Mononuclear cell (primary cell): Measurements from ENCODE around the gene FARS2. TPM values are rescaled to one million over a fixed set of nuclear protein-coding genes. Genes with fewer than 3 reads are reported as not detected.

Experiments
- H3K27me3 ChIP-seq: 2 replicates; pipeline ENCODE4 v1.6.0; 2011; ENCODE audit warnings: low read length, control low read depth; ENCODE audit not compliant: insufficient read depth
- H3K4me1 ChIP-seq: 2 replicates; pipeline ENCODE4 v1.5.1; 2011; ENCODE audit warnings: mild to moderate bottlenecking, low read length, control low read depth; ENCODE audit not compliant: insufficient read depth
- H3K4me3 ChIP-seq: 2 replicates; pipeline ENCODE4 v1.5.1; 2011; ENCODE audit warnings: mild to moderate bottlenecking, low read length, moderate library complexity
- H3K9me3 ChIP-seq: 2 replicates; pipeline ENCODE4 v1.5.1; 2011; ENCODE audit warnings: low read depth, mild to moderate bottlenecking, control low read depth, low read length
- total RNA-seq: library from RNA; depleted of rRNA; stranded (reverse); fragments of >200 nt; gene quantifications from one replicate; pipeline ENCODE4 v1.2.3, GENCODE V29; 2012

FARS2 gene
- total RNA-seq, 1 donor, result 13.5 TPM

GRCh38 chr6:5471044-5471443 is 209.7 kb downstream of the FARS2 start:
- no peaks in the 10 kb centered on the region for H3K9me3 ChIP-seq
- no peaks in the 10 kb centered on the region for H3K27me3 ChIP-seq
- no peak overlapping the region for H3K4me3 ChIP-seq
- peaks cover 5% of the 10 kb centered on the region for H3K4me1 ChIP-seq

GRCh38 chr6:5471637-5472398 is 210.5 kb downstream of the FARS2 start:
- H3K4me1 ChIP-seq, result peaks cover 5% of the 10 kb centered on the region
- no peaks in the 10 kb centered on the region for H3K27me3 ChIP-seq
- no peak overlapping the region for H3K4me3 ChIP-seq
- no peaks in the 10 kb centered on the region for H3K9me3 ChIP-seq

- Histone ChIP-seq H3K4me3 (no peak overlapping the region), H3K27me3 (no peaks in the 10 kb centered on the region), H3K9me3 (no peaks in the 10 kb centered on the region), H3K4me1 (peaks cover 5% of the 10 kb centered on the region)
Observed at GRCh38 chr6:5472571-5472970, 211.3 kb downstream of the FARS2 start.

GRCh38 chr6:5475779-5476178 is 214.5 kb downstream of the FARS2 start:
- Histone ChIP-seq H3K4me1 (peaks cover 5% of the 10 kb centered on the region), H3K4me3 (no peak overlapping the region), H3K27me3 (no peaks in the 10 kb centered on the region), H3K9me3 (no peaks in the 10 kb centered on the region)

- Histone ChIP-seq H3K27me3 (no peaks in the 10 kb centered on the region), H3K4me1 (no peaks in the 10 kb centered on the region), H3K4me3 (no peak overlapping the region), H3K9me3 (no peaks in the 10 kb centered on the region)
Observed at GRCh38 chr6:5478380-5478779, 217.1 kb downstream of the FARS2 start.

- H3K9me3 ChIP-seq, result no peaks in the 10 kb centered on the region
- no peaks in the 10 kb centered on the region for H3K4me1 ChIP-seq
- no peak overlapping the region for H3K4me3 ChIP-seq
- H3K27me3 ChIP-seq, result no peaks in the 10 kb centered on the region
Observed at GRCh38 chr6:5481033-5481432, 219.7 kb downstream of the FARS2 start.

GRCh38 chr6:5481750-5482149 is 220.4 kb downstream of the FARS2 start:
- Histone ChIP-seq H3K4me3 (no peak overlapping the region), H3K4me1 (no peaks in the 10 kb centered on the region), H3K9me3 (no peaks in the 10 kb centered on the region), H3K27me3 (no peaks in the 10 kb centered on the region)

GRCh38 chr6:5482619-5483018 is 221.3 kb downstream of the FARS2 start:
- Histone ChIP-seq H3K27me3 (no peaks in the 10 kb centered on the region), H3K4me3 (no peak overlapping the region), H3K9me3 (no peaks in the 10 kb centered on the region), H3K4me1 (no peaks in the 10 kb centered on the region)

- Histone ChIP-seq H3K4me3 (no peak overlapping the region), H3K27me3 (no peaks in the 10 kb centered on the region), H3K4me1 (no peaks in the 10 kb centered on the region), H3K9me3 (no peaks in the 10 kb centered on the region)
Observed at GRCh38 chr6:5484692-5485091, 223.4 kb downstream of the FARS2 start.

- Histone ChIP-seq H3K27me3 (no peaks in the 10 kb centered on the region), H3K4me3 (no peak overlapping the region), H3K4me1 (no peaks in the 10 kb centered on the region), H3K9me3 (no peaks in the 10 kb centered on the region)
Observed at GRCh38 chr6:5486214-5486613, 224.9 kb downstream of the FARS2 start.

- no peaks in the 10 kb centered on the region for H3K4me1 ChIP-seq
- no peaks in the 10 kb centered on the region for H3K9me3 ChIP-seq
- no peak overlapping the region for H3K4me3 ChIP-seq
- H3K27me3 ChIP-seq, result no peaks in the 10 kb centered on the region
Observed at GRCh38 chr6:5490501-5491069, 229.3 kb downstream of the FARS2 start.

- Histone ChIP-seq H3K27me3 (no peaks in the 10 kb centered on the region), H3K9me3 (no peaks in the 10 kb centered on the region), H3K4me3 (no peak overlapping the region), H3K4me1 (no peaks in the 10 kb centered on the region)
Observed at GRCh38 chr6:5492356-5492755, 231.0 kb downstream of the FARS2 start.

GRCh38 chr6:5493806-5494205 is 232.5 kb downstream of the FARS2 start:
- H3K4me3 ChIP-seq, result no peak overlapping the region

GRCh38 chr6:5497896-5498578 is 236.7 kb downstream of the FARS2 start:
- Histone ChIP-seq H3K27me3 (no peaks in the 10 kb centered on the region), H3K4me3 (no peak overlapping the region), H3K4me1 (no peaks in the 10 kb centered on the region), H3K9me3 (no peaks in the 10 kb centered on the region)

More at GRCh38 chr6:5493806-5494205, 232.5 kb downstream of the FARS2 start:
- H3K4me1 ChIP-seq, result no peaks in the 10 kb centered on the region
- no peaks in the 10 kb centered on the region for H3K27me3 ChIP-seq
- H3K9me3 ChIP-seq, result no peaks in the 10 kb centered on the region

GRCh38 chr6:5498579-5498899 is 237.2 kb downstream of the FARS2 start:
- Histone ChIP-seq H3K4me1 (no peaks in the 10 kb centered on the region), H3K27me3 (no peaks in the 10 kb centered on the region), H3K4me3 (no peak overlapping the region), H3K9me3 (no peaks in the 10 kb centered on the region)
